ENCODE measurements around the gene C22orf31.
"Not testable (repeated sequence)": the region's sequence is repeated elsewhere in the genome, so short reads cannot be mapped to it uniquely, and the experiment has no call there.

The C22orf31 gene

DNA sequence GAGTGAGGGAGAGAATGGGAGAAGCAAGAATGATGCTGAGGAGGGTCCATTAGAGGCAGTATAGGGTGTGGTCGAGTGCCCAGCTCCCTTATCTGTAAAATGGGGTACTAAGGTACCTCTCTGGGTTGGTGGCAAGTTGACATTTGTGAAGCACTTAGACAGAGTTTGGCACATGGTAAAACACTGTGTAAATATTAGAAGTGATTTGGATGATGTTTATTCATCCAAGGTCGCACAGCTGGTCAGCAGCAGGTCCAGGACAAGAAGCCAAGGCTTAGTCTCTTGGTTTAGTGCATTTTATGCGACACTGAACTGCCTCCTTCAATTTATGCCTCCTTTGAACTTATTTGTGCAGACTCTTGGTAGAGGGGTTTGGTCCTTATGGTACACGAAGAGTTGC, 30.6 kb upstream of the C22orf31 start:
- ATAC-seq (replicated peaks; ENCODE audit: extremely low read depth, poor library complexity, severe bottlenecking): no peak
- Mint-ChIP-seq H3K27me3 (peaks cover 45% of the 10 kb centered on the region), H3K27ac (ENCODE audit: low read depth) (no peak overlapping the region), H3K4me1 (no peaks in the 10 kb centered on the region), H3K4me3 (no peak overlapping the region), H3K36me3 (ENCODE audit: insufficient read depth) (no peaks in the 10 kb centered on the region), H3K9me3 (no peaks in the 10 kb centered on the region)
- DNase-seq (ENCODE audit: low spot score in 2 of 2): no peak

DNA sequence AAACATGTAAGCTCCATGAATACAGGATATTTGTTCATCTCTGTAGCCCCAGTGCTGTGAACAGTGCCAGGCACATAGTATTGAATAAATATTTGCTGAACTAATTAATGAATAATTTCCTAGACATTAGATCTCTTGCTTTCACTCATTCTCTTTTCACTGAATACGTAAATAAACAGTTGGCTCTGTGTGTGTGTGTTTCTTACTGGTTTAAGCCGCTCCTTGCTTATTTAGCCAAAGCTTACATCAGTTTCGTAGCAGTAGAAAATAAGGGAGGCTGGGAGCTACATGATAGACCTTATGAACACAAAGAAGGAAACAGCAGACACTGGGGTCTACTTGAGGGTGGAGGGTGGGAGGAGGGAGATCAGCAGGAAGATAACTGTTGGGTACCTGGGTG, 28.4 kb upstream of the C22orf31 start:
- Mint-ChIP-seq H3K36me3 (ENCODE audit: insufficient read depth) (no peaks in the 10 kb centered on the region), H3K27ac (ENCODE audit: low read depth) (no peak overlapping the region), H3K4me1 (no peaks in the 10 kb centered on the region), H3K27me3 (peaks cover 48% of the 10 kb centered on the region), H3K4me3 (no peak overlapping the region), H3K9me3 (no peaks in the 10 kb centered on the region)
- DNase-seq (ENCODE audit: low spot score in 2 of 2): no peak
- ATAC-seq (replicated peaks; ENCODE audit: extremely low read depth, poor library complexity, severe bottlenecking): no peak

DNA sequence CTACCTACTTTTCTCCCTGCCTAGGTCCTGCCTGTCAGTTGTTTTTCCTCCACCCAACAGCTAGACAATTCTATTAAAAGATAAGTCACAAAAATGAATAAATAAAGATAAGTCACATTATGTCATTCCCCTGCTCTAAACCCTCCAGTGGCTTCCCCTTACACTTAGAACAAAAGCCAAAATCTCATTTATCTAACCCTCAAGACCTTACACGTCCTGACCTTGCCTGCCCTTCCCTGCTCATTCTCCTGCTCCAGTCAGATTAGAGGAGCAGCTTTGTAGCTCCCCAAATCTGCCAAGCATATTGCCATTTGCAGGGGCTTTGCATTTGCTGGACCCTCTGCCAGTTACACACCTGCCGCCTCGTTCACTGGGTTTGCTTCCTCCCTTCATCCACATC, 27.9 kb upstream of the C22orf31 start:
- Mint-ChIP-seq H3K27ac (ENCODE audit: low read depth) (no peak overlapping the region), H3K4me3 (no peak overlapping the region), H3K36me3 (ENCODE audit: insufficient read depth) (no peaks in the 10 kb centered on the region), H3K4me1 (no peaks in the 10 kb centered on the region), H3K9me3 (no peaks in the 10 kb centered on the region), H3K27me3 (peaks cover 53% of the 10 kb centered on the region)
- DNase-seq (ENCODE audit: low spot score in 2 of 2) (no peak), ATAC-seq (replicated peaks; ENCODE audit: extremely low read depth, poor library complexity, severe bottlenecking) (no peak)

DNA sequence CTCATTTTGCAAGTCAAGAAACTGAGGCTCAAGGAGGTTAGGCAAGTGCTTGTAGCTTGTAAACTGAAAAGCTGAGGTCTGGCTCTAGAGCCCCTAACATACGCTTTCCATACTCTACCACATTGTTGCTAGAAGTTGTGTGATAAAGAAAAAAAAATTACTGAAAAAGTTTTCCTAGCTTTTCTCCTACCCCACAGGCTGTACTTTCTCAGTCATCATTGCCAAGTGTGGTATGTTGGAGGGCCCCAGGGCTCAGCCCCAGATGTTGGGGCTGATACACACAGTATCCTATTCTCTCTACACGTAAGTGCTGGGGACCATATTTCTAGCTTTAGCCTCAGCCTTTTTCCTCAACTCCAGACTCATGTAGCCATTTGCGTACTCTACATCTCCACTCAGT, 27.2 kb upstream of the C22orf31 start:
- DNase-seq (ENCODE audit: low spot score in 2 of 2) (no peak), ATAC-seq (replicated peaks; ENCODE audit: extremely low read depth, poor library complexity, severe bottlenecking) (no peak)
- no peaks in the 10 kb centered on the region for H3K4me1 Mint-ChIP-seq
- no peak overlapping the region for H3K4me3 Mint-ChIP-seq
- H3K27ac Mint-ChIP-seq (ENCODE audit: low read depth): no peak overlapping the region
- H3K9me3 Mint-ChIP-seq: no peaks in the 10 kb centered on the region
- H3K36me3 Mint-ChIP-seq (ENCODE audit: insufficient read depth): no peaks in the 10 kb centered on the region
- H3K27me3 Mint-ChIP-seq: peaks cover 56% of the 10 kb centered on the region

DNA sequence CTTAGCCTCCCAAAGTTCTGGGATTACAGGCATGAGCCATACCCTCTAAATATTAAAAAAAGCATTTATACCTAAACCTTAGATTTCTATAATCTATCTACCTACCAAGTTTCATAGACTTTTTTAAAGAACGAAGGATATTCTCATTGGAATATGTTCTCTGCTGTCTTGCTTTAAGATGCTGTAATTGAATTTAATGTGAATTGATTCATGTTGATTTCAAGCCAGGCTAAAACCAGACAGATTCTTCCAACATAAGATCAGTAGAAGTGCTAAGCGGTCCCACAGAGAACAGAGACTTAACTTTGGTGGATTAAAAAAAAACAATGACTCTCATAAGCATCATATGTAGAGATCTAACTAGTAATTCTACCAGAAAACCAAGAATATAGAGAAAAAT, 25.4 kb upstream of the C22orf31 start:
- DNase-seq (ENCODE audit: low spot score in 2 of 2): no peak
- H3K27ac Mint-ChIP-seq (ENCODE audit: low read depth): no peak overlapping the region
- H3K27me3 Mint-ChIP-seq: peaks cover 52% of the 10 kb centered on the region
- H3K36me3 Mint-ChIP-seq (ENCODE audit: insufficient read depth): no peaks in the 10 kb centered on the region
- no peaks in the 10 kb centered on the region for H3K9me3 Mint-ChIP-seq
- no peak overlapping the region for H3K4me3 Mint-ChIP-seq
- no peaks in the 10 kb centered on the region for H3K4me1 Mint-ChIP-seq
- ATAC-seq (replicated peaks; ENCODE audit: extremely low read depth, poor library complexity, severe bottlenecking): no peak

DNA sequence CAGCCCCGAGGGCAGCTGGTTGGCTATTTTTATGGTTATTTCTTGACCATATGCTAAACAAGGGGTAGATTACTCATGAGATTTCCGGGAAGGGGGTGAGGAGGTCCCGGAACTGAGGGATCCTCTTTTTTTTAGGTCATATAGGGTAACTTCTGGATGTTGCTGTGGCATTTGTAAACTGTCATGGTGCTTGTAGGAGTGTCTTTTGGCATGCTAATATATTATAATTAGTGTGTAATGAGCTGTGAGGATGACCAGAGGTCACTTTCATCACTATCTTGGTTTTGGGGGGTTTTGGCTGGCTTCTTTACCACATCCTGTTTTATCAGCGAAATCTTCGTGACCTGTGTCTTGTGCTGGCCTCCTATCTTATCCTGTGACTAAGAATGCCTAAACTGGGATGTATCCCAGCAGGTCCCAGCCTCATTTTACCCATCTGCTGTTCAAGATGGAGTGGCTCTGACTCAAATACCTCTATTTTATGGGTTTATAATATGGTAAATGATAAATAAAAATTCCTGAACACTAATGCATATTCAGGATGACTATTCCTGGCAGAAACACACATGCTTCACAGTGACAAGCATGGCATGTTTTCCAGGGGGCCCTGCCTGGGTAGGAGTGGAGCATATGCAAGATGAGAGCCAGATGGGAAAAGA, 22.4 kb upstream of the C22orf31 start:
- no peak overlapping the region for H3K4me3 Mint-ChIP-seq
- H3K27ac Mint-ChIP-seq (ENCODE audit: low read depth): no peak overlapping the region
- peaks cover 1% of the 10 kb centered on the region for H3K36me3 Mint-ChIP-seq (ENCODE audit: insufficient read depth)
- peaks cover 12% of the 10 kb centered on the region for H3K4me1 Mint-ChIP-seq
- H3K27me3 Mint-ChIP-seq: peaks cover 52% of the 10 kb centered on the region
- H3K9me3 Mint-ChIP-seq: no peaks in the 10 kb centered on the region
- ATAC-seq (replicated peaks; ENCODE audit: extremely low read depth, poor library complexity, severe bottlenecking) (no peak), DNase-seq (ENCODE audit: low spot score in 2 of 2) (no peak)

DNA sequence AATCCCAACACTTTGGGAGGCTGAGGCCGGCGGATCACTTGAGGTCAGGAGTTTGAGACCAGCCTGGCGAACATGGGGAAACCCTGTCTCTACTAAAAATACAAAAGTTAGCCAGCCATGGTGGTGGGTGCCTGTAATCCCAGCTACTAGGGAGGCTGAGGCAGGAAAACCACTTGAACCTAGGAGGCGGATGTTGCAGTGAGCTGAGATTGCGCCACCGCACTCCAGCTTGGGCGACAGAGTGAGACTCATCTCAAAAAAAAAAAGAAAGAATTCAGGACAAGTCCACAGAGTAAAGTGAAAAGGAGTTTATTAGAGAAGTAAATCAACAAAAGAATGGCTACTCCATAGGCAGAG, 21.9 kb upstream of the C22orf31 start:
- not testable (repeated sequence) for H3K9me3 Mint-ChIP-seq; ATAC-seq (replicated peaks; ENCODE audit: extremely low read depth, poor library complexity, severe bottlenecking); H3K27ac Mint-ChIP-seq (ENCODE audit: low read depth); H3K4me3 Mint-ChIP-seq; DNase-seq (ENCODE audit: low spot score in 2 of 2); H3K36me3 Mint-ChIP-seq (ENCODE audit: insufficient read depth)
- peaks cover 52% of the 10 kb centered on the region for H3K27me3 Mint-ChIP-seq
- peaks cover 17% of the 10 kb centered on the region for H3K4me1 Mint-ChIP-seq

DNA sequence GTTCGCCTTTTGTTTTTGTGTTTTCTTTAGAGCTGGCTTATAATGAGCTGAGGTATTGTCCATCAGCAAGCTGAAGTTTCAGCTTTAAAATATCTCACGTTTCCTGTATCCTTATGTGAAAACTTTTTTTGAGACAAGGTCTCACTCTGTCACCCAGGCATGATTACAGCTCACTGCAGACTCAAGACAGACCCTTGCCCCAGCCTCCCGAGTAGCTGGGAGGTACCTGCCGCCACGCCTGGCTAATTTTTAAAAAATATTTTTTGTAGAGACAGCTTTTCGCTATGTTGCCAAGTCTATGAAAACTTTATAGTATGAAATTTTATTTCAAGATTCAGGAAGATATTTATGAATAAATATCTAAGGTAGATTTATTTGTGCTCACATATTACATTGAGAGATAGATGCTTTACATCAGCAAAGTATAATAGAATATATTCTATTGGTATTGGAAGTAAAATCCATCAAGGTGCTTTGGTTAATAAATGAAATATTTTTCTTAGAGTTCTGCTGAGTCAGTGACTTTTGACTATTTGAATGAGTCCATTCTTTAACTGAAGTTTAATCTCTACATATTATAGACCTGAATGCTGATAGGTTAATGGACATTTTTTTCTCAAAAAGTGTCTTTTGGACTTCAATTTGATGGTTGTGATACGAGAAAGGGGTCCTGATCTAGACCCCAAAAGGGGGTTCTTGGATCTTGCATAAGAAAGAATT, 21.4 kb upstream of the C22orf31 start:
- Mint-ChIP-seq H3K9me3 (no peaks in the 10 kb centered on the region), H3K27ac (ENCODE audit: low read depth) (no peak overlapping the region), H3K36me3 (ENCODE audit: insufficient read depth) (peaks cover 1% of the 10 kb centered on the region), H3K4me1 (peaks cover 17% of the 10 kb centered on the region), H3K27me3 (peaks cover 55% of the 10 kb centered on the region), H3K4me3 (no peak overlapping the region)
- DNase-seq (ENCODE audit: low spot score in 2 of 2) (no peak), ATAC-seq (replicated peaks; ENCODE audit: extremely low read depth, poor library complexity, severe bottlenecking) (no peak)

DNA sequence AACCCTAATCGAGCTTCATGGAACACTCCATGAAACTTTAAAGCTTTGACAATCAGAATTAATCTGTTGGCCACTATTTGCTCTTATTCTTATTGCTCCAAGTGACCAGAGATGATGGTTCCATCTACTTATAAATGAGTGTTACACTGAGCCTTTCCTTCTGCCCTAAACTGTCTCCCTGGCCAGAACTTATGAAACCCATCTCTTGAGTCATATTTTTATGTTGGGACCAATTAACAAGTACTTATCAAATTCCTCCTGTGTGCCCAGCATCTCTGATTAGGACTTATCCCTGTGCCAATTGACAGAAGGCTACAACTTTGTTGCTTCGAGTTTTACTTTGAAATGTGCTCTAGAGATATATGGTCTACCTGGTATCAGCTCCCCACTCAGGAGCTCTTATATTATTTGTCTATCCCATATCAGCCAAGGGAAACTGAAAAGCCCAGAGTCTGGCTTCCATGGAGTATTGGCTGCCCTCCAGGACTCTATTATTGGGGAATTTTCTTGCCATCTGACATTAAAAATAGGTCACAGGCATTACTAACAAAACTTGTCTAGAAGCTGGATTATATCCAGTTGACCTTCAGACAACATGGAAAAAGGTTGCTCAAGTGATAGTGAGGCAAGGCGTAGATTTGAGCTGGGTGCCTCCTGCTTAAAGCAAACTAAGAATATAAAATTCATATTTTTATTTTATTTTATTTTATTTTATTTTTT, 20.0 kb upstream of the C22orf31 start:
- Mint-ChIP-seq H3K27me3 (peaks cover 67% of the 10 kb centered on the region), H3K4me1 (peaks cover 17% of the 10 kb centered on the region), H3K9me3 (no peaks in the 10 kb centered on the region), H3K36me3 (ENCODE audit: insufficient read depth) (peaks cover 1% of the 10 kb centered on the region), H3K27ac (ENCODE audit: low read depth) (no peak overlapping the region), H3K4me3 (no peak overlapping the region)
- no peak for ATAC-seq (replicated peaks; ENCODE audit: extremely low read depth, poor library complexity, severe bottlenecking)
- DNase-seq (ENCODE audit: low spot score in 2 of 2): no peak

DNA sequence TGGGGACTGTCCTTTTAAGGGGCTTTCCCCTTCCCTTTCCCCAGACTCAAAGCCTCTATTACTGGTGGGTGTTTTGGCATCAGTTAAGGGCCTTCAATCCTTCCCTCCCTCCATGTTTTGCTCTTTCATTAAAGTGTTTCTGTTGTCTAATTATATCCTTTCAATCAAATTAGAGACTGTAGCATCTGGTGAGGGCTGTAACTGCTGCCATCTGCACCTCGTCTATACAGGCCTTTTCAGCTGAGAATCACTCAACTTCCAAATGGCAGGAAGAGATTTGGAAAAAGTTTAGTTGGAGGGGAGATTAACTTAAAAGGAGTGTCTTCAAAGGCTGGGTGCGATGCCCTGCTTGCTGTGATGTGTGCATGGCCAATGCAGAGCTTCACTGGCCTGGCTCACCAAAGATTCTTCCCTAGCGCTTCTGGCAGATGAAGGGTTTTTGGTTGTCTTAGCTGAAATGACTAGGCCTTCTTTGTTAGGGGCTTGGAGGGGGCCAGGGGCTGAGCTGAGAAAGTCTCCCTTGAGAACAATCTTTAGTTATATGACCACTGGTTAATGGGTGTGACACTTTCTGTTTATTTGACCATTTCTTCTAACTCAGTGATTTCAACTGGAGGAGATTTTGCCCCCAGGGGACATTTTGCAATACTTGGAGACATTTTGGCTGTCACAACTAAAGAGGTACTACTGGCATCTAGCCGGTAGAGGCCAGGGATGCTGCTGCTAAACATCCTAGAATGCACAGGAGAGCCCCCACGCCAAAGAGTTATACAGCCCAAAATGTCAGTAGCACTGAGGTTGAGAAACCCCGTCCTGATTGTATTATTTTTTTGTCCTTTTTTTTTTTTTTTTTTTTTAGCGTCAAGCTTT, 18.7 kb upstream of the C22orf31 start:
- DNase-seq (ENCODE audit: low spot score in 2 of 2): no peak
- H3K27me3 Mint-ChIP-seq: peaks cover 80% of the 10 kb centered on the region

DNA sequence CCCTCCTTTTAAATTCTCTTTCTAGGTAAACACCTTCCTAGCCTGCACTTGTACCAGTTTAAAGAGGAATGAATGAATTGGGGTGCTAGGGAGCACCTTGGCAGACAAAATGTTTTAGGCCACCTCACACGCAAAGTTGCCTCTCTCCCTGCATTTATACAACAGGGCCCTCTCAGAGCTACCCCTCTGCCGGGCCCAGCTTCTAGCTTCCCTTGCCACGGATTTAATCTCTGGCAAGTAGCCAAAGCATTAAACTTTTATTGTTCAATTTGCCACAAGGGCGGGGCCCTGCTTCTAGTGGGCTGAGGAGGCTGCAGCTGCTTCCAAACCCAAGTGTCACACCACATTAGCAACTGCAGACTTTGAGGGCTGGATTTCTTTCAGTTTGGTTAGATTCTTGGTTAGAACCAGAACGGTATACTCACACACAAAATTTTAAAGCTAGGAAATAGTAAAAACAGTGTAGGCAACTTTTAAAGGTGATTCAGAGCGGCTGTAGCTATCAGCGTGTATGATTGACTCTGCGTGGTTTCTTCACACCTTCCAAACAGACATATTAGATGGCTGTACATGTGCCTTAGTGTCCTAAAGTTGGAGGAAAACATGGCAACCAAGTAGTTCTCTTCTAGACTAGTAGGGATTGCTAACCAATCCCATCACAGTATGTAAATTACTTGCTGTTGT, 17.7 kb upstream of the C22orf31 start:
- no peak for ATAC-seq (replicated peaks; ENCODE audit: extremely low read depth, poor library complexity, severe bottlenecking)

More for the DNA sequence above, 18.7 kb upstream of the C22orf31 start:
- H3K36me3 Mint-ChIP-seq (ENCODE audit: insufficient read depth): peaks cover 1% of the 10 kb centered on the region
- H3K4me1 Mint-ChIP-seq: peaks cover 17% of the 10 kb centered on the region
- no peak overlapping the region for H3K4me3 Mint-ChIP-seq
- H3K9me3 Mint-ChIP-seq: no peaks in the 10 kb centered on the region
- no peak overlapping the region for H3K27ac Mint-ChIP-seq (ENCODE audit: low read depth)
- ATAC-seq (replicated peaks; ENCODE audit: extremely low read depth, poor library complexity, severe bottlenecking): no peak

DNA sequence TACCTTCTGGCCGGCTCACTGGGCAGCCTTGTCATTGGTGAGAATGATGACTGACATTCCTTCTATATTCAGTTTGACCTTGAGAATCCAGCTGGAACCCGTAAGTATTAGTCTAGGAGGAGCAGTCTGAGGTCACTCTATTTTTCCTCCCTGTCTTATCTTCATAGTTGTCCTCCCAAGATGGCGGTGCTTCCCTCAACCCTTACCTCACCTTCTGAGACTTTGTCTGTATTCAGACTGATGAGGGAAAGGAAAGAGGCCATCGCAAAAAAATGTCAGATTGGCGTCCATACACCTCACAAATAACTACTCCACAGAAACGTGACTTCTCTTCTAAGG, 17.2 kb upstream of the C22orf31 start:
- H3K4me3 Mint-ChIP-seq: no peak overlapping the region
- DNase-seq (ENCODE audit: low spot score in 2 of 2) (no peak), ATAC-seq (replicated peaks; ENCODE audit: extremely low read depth, poor library complexity, severe bottlenecking) (no peak)
- H3K4me1 Mint-ChIP-seq: peaks cover 21% of the 10 kb centered on the region
- H3K36me3 Mint-ChIP-seq (ENCODE audit: insufficient read depth): peaks cover 1% of the 10 kb centered on the region
- peaks cover 81% of the 10 kb centered on the region for H3K27me3 Mint-ChIP-seq
- H3K9me3 Mint-ChIP-seq: no peaks in the 10 kb centered on the region
- no peak overlapping the region for H3K27ac Mint-ChIP-seq (ENCODE audit: low read depth)

More for the DNA sequence above, 17.7 kb upstream of the C22orf31 start:
- Mint-ChIP-seq H3K4me3 (no peak overlapping the region), H3K4me1 (peaks cover 17% of the 10 kb centered on the region), H3K27ac (ENCODE audit: low read depth) (no peak overlapping the region), H3K27me3 (peaks cover 81% of the 10 kb centered on the region), H3K9me3 (no peaks in the 10 kb centered on the region), H3K36me3 (ENCODE audit: insufficient read depth) (peaks cover 1% of the 10 kb centered on the region)
- peak in 1 of 2 donors; percentile 20 for DNase-seq (ENCODE audit: low spot score in 2 of 2)

Data from central memory CD8-positive, alpha-beta T cell (primary cell).